LoVo (cell line): Measurements from ENCODE around the gene SYPL1.

Experiments
- DNase-seq: peaks from one replicate; pipeline ENCODE4 v3.0.0-alpha.2; 2016; ENCODE audit warnings: low spot score

Gene SYPL1

GRCh38 chr7:106065575-106066500, 46.3 kb downstream of the SYPL1 start:
- peak; percentile 45 for DNase-seq

- DNase-seq: peak; percentile 97
Measured at GRCh38 chr7:106064771-106065574, 47.1 kb downstream of the SYPL1 start.

GRCh38 chr7:106064316-106064715, 47.8 kb downstream of the SYPL1 start:
- DNase-seq: no peak

GRCh38 chr7:106063692-106064091, 48.4 kb downstream of the SYPL1 start:
- no peak for DNase-seq

GRCh38 chr7:106063024-106063423, 49.1 kb downstream of the SYPL1 start:
- peak; percentile 45 for DNase-seq

- peak; percentile 37 for DNase-seq
Measured at GRCh38 chr7:106062521-106062931, 49.6 kb downstream of the SYPL1 start.

GRCh38 chr7:106062006-106062405, 50.1 kb downstream of the SYPL1 start:
- DNase-seq: peak; percentile 57

GRCh38 chr7:106061301-106061979, 50.7 kb downstream of the SYPL1 start:
- no peak for DNase-seq

- DNase-seq: no peak
Measured at GRCh38 chr7:106060394-106060920, 51.7 kb downstream of the SYPL1 start.

GRCh38 chr7:106059556-106059955, 52.6 kb downstream of the SYPL1 start:
- DNase-seq: no peak

- no peak for DNase-seq
Measured at GRCh38 chr7:106058928-106059324, 53.2 kb downstream of the SYPL1 start.

GRCh38 chr7:106057962-106058927, 53.9 kb downstream of the SYPL1 start:
- DNase-seq: no peak

- DNase-seq: no peak
Measured at GRCh38 chr7:106057204-106057961, 54.7 kb downstream of the SYPL1 start.

GRCh38 chr7:106056513-106057203, 55.5 kb downstream of the SYPL1 start:
- peak; percentile 82 for DNase-seq

- no peak for DNase-seq
Measured at GRCh38 chr7:106054971-106055532, 57.1 kb downstream of the SYPL1 start.

- DNase-seq: no peak
Measured at GRCh38 chr7:106054156-106054910, 57.8 kb downstream of the SYPL1 start.

- DNase-seq: no peak
Measured at GRCh38 chr7:106053109-106053508, 59.0 kb downstream of the SYPL1 start.

- no peak for DNase-seq
Measured at GRCh38 chr7:106052681-106053080, 59.4 kb downstream of the SYPL1 start.
